ENCODE measurements around the gene SLAMF6.

Gene SLAMF6

DNA sequence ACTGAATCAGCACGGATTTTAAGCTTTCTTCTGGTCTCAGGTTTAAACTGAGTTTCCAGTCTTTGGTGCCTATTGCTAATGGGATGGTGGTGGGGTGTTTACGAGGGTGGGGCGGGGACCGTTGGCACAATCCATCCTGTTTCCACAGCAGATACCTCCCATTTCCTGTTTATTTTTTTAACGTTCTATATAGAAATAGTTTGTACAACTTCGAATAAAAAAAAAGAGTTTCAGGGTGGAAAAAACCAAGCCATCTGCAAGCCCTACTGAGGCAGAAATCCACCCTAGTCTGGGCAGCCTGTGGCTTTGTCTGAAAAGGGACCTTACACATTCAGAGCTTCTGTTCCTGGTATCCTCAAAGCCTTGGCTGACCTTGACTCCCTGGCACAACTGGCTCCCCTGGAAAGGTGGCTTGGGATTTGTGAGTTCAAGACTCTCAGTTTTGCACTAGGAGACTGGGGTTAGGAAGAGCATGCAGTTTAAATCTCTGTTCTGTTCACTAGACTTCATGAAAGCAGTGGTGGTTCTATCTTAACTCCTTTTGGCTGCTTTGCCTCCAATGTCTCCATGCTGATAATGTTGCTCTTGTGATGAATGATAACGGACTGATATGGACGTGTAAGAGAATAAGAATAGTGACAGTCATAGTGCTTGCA, 76.0 kb downstream of the SLAMF6 start:
- H3K27ac ChIP-seq: no peak overlapping the region
- no peak for TF ChIP-seq ZFX (IDR thresholded peaks at IDR 0.05; ENCODE audit: borderline replicate concordance)
- TF ChIP-seq, protein P1, sequence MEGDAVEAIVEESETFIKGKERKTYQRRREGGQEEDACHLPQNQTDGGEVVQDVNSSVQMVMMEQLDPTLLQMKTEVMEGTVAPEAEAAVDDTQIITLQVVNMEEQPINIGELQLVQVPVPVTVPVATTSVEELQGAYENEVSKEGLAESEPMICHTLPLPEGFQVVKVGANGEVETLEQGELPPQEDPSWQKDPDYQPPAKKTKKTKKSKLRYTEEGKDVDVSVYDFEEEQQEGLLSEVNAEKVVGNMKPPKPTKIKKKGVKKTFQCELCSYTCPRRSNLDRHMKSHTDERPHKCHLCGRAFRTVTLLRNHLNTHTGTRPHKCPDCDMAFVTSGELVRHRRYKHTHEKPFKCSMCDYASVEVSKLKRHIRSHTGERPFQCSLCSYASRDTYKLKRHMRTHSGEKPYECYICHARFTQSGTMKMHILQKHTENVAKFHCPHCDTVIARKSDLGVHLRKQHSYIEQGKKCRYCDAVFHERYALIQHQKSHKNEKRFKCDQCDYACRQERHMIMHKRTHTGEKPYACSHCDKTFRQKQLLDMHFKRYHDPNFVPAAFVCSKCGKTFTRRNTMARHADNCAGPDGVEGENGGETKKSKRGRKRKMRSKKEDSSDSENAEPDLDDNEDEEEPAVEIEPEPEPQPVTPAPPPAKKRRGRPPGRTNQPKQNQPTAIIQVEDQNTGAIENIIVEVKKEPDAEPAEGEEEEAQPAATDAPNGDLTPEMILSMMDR (IDR thresholded peaks at IDR 0.05): no peak

DNA sequence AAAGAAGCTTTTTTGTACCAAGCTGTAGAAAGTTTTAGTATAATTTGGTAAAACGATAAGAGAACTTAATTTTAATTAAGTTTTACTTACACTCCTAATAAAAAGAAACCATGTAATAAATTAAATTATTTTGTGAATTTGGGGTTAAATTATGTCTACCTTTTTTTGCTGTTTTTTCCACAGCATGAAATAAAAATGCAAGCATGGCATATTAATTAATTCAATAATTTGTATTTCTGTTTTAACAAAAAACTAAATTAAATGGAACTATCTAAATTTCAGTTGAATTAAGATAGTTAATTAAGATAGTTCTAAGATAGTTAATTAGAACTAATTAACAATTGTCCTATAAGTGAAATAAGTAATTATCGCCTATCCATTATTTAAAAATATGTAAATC, 83.3 kb downstream of the SLAMF6 start:
- H3K27ac ChIP-seq: no peak overlapping the region
- TF ChIP-seq ZFX (IDR thresholded peaks at IDR 0.05; ENCODE audit: borderline replicate concordance): no peak
- TF ChIP-seq, protein P1 (IDR thresholded peaks at IDR 0.05): no peak

DNA sequence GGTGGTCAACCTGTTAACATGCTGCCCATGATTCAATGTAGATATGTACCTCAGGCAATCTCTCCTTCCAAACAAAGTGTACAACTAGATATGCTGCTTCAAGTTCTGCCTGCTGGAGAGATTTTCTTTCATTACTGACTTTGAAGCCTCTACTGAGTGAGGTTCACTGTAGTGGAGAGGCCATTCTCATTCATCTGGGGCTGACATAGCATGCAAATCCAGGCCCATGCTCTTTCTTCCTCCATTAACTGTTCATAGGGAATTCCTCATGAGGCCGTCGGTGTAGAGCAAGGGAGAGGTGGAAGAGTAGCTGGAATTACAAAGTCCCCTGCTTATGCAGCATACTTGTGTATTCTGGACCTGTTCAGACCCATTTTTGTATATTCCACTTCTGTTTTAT, 84.1 kb downstream of the SLAMF6 start:
- H3K27ac ChIP-seq: no peak overlapping the region
- TF ChIP-seq, protein P1 (IDR thresholded peaks at IDR 0.05): no peak
- no peak for TF ChIP-seq ZFX (IDR thresholded peaks at IDR 0.05; ENCODE audit: borderline replicate concordance)

DNA sequence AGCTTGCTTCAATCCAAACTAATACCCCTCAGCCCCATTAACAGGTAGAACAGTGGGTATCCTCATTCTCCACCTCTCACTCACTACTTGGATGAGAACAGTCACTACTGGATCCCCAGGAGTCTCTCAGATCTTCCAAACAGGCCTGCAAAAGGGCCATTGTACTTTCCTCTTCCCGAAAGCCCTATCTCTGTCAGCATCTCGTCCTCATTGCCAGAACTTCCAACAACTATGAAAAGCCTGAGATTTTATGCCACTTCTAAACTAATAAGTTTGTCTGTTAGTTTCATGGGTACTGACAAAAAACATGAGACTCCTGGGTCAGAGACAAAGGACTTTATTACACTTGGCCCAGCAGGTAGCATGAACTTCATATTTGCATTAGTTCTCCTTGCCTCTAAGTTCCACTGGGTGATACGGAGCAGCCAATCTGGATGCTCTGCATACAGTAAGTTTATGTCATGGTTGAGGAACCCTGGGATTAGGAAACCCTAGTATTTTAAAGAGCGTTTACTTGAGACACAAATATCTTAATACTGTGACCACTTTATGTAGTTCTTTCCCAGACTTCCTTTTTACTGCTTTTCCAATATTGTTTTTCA, 84.6 kb downstream of the SLAMF6 start:
- H3K27ac ChIP-seq: no peak overlapping the region
- TF ChIP-seq, protein P1 (IDR thresholded peaks at IDR 0.05): no peak
- TF ChIP-seq ZFX (IDR thresholded peaks at IDR 0.05; ENCODE audit: borderline replicate concordance): no peak

DNA sequence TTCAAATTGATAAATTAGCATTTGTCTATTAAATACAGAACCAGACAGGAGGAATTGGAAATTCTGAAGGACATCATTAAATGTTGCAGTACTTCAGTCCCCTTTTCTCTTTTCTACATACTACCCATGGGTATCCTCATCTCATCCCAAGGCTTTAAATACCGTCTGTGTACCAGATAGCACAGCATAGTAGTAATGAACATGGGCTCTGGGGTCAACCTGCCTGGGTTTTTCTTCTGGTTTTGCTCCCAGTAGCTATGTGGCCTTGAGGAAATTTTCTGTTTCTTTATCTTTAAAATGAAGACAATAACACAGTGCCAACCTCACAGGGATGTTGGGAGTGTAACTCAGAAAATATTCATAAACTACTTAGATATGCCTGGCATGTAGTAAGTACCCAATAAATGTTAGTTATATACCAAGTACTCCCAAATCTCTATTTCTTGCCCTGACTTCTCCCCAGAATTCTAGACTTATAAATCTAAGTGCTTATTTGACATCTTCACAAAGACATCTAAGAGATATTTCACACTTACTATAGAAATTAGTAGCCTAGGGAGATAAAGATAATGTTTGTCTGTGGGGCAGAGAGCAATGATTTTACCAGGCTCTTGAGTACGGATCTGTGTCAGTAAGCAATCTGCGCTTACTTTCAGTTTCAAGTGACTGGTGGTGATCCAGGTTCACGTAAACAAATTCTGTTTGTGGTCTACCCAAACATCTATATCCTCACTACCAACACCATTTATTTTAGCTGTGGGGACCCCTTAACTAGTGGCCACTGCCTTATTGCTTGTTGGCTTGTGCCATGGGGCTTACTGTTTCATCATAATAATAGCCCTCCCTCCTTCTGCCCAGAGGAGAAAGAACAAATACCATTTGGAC, 85.4 kb downstream of the SLAMF6 start:
- TF ChIP-seq ZFX (IDR thresholded peaks at IDR 0.05; ENCODE audit: borderline replicate concordance): no peak
- TF ChIP-seq, protein P1 (IDR thresholded peaks at IDR 0.05): no peak
- H3K27ac ChIP-seq: no peak overlapping the region

DNA sequence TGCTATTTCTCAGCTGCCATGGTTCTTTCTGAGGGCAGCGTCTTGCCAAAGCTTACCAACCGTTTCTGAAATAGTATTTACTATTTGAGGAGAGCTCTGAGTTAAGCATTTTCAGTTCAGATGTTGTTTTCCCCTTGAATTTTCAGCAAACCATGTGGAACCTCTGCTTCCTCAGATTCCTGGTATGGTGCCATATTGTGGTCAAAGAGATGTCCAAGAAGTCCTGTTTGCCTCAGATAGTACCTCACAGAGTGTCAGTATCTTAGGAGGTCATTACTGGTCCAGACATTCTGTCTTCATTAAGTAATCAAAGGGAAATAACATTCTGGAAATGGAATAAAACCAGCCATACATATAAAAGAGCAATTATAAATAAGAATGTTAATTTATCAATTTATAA, 86.1 kb downstream of the SLAMF6 start:
- H3K27ac ChIP-seq: no peak overlapping the region
- TF ChIP-seq, protein P1 (IDR thresholded peaks at IDR 0.05): no peak
- no peak for TF ChIP-seq ZFX (IDR thresholded peaks at IDR 0.05; ENCODE audit: borderline replicate concordance)

Measured in 22Rv1 (cell line).